K562 treated with DMSO at 1 percent for 24 hours (cell line): ENCODE data around the gene CCNJL. TPM values are rescaled to one million over a fixed set of nuclear protein-coding genes. Genes with fewer than 3 reads are reported as not detected.

Experiments used
- total RNA-seq: library from RNA; unstranded; fragments of 300-600 nt; gene quantifications from 2 replicates; pipeline ENCODE4 v1.2.3, GENCODE V29; 2022; ENCODE audit warnings: low read depth; ENCODE audit not compliant: insufficient read depth

The CCNJL gene, protein sequence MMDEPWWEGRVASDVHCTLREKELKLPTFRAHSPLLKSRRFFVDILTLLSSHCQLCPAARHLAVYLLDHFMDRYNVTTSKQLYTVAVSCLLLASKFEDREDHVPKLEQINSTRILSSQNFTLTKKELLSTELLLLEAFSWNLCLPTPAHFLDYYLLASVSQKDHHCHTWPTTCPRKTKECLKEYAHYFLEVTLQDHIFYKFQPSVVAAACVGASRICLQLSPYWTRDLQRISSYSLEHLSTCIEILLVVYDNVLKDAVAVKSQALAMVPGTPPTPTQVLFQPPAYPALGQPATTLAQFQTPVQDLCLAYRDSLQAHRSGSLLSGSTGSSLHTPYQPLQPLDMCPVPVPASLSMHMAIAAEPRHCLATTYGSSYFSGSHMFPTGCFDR
- total RNA-seq = not detected in 2 replicates

DNA sequence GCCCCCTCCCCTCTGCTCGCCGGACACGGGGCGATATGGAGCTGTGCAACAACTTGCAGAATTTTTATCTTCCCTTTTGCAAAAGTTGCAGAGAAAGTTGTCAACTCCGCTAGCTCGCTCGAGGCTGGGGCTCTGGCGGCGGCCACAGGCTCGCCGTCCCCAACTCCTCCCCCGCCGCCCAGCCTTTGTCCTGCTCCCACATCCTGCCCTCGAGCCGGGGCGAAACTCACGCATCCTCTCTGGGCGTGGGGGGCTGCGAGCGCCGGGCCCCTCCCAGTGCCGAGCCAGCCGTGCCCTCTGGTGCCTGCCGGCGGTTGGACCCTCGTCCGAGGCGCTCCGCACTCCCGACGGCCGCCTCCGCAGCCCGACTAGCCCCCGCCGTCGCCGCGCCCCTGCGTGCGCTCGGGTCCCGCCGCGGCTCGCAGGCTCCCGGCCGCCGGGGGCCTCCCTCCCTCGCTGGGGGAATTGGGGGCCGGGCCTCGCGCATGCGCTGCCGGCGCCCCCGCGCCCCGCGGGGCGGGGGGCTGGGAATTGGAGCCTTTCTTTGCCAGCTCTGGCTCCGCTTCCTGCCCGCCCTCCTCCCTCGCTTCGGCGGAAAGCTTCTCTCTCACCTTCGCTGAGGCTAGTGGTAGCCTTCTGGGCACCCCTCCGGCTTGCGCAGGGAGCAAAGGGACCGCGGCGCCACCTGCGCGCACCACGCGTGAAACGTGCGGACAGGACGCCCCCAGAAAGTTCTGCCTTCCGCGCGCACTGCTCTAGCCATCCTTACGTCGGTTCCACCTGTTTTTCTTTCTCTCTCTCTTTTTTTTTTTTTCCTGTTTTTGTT, at the start of gene CCNJL:
Gene CCNJL, minus strand, starts transcription at position 431 of the 826 bp plus-strand sequence. CDS start 641 bp downstream, outside the sequence.

GRCh38 chr5:160229190-160229742, 83.1 kb downstream of the CCNJL start, which contains the start of gene FABP6:
FABP6 (plus strand) TSS chr5:160229506; CDS start chr5:160229558, 52 bp downstream.

Other genes with a start within 250 kb of the CCNJL start
- 12.9 and 13.5 TPM in 2 replicates for gene PWWP2A, start 193.1 kb downstream of the CCNJL start, total RNA-seq
- not detected in 2 replicates for gene FABP6, start 83.1 kb downstream of the CCNJL start, total RNA-seq
- gene C1QTNF2, start 58.1 kb upstream of the CCNJL start, total RNA-seq = not detected in 2 replicates
- 2.5 and 3.2 TPM in 2 replicates for gene FAM200C, start 87.5 kb upstream of the CCNJL start, total RNA-seq
- gene SLU7, start 106.5 kb upstream of the CCNJL start, total RNA-seq = 53.5 and 68.6 TPM in 2 replicates
- 265 and 288 TPM in 2 replicates for gene PTTG1, start 109.3 kb upstream of the CCNJL start, total RNA-seq